Progenitor cell of endocrine pancreas (in vitro differentiated cells): Measurements from ENCODE around the gene ALDH8A1. TPM values are rescaled to one million over a fixed set of nuclear protein-coding genes. Genes with fewer than 3 reads are reported as not detected.

ENCODE experiments used
- DNase-seq: peaks from one replicate; pipeline ENCODE4 v3.0.0; 2021; ENCODE audit warnings: low spot score; ENCODE audit not compliant: unreplicated experiment
- H3K27ac Mint-ChIP-seq: 2 replicates; pipeline ENCODE4 v1.8.0; 2021; ENCODE audit warnings: mild to moderate bottlenecking, moderate library complexity, mixed read lengths
- H3K27me3 Mint-ChIP-seq: 2 replicates; pipeline ENCODE4 v1.8.0; 2021; ENCODE audit warnings: mixed read lengths
- H3K36me3 Mint-ChIP-seq: 2 replicates; pipeline ENCODE4 v1.8.0; 2022; ENCODE audit warnings: mixed read lengths; ENCODE audit not compliant: insufficient read depth
- H3K4me1 Mint-ChIP-seq: 2 replicates; pipeline ENCODE4 v1.8.0; 2021; ENCODE audit warnings: low read depth, mixed read lengths
- H3K4me3 Mint-ChIP-seq: 2 replicates; pipeline ENCODE4 v1.8.0; 2021; ENCODE audit warnings: low read depth, mild to moderate bottlenecking, moderate library complexity, mixed read lengths
- H3K9me3 Mint-ChIP-seq: 2 replicates; pipeline ENCODE4 v1.8.0; 2021; ENCODE audit warnings: low read depth, mixed read lengths
- CTCF ChIP-seq: fragments of 200-600 bp; sonication (generic); IDR thresholded peaks from one replicate; pipeline ENCODE4 v1.5.0; 2021; ENCODE audit warnings: antibody characterized with exemption, mild to moderate bottlenecking; ENCODE audit not compliant: unreplicated experiment
- total RNA-seq: library from RNA; stranded (reverse); gene quantifications from 2 replicates; pipeline ENCODE4 v1.2.1, GENCODE V29; 2021

Gene ALDH8A1
- total RNA-seq, 1 donor from 2014 or later: 1.5 TPM

- DNase-seq: no peak
- H3K4me3 Mint-ChIP-seq: no peak overlapping the region
- H3K9me3 Mint-ChIP-seq: peaks cover 7% of the 10 kb centered on the region
- peaks cover 35% of the 10 kb centered on the region for H3K36me3 Mint-ChIP-seq
- no peaks in the 10 kb centered on the region for H3K4me1 Mint-ChIP-seq
- no peaks in the 10 kb centered on the region for H3K27me3 Mint-ChIP-seq
- TF ChIP-seq CTCF: no peak
- no peak overlapping the region for H3K27ac Mint-ChIP-seq
These were observed 12.5 kb upstream of the ALDH8A1 start for GRCh38 chr6:134962421-134962820.

- Mint-ChIP-seq H3K27me3 (no peaks in the 10 kb centered on the region), H3K36me3 (peaks cover 35% of the 10 kb centered on the region), H3K9me3 (peaks cover 7% of the 10 kb centered on the region), H3K27ac (no peak overlapping the region), H3K4me1 (no peaks in the 10 kb centered on the region), H3K4me3 (no peak overlapping the region)
- no peak for TF ChIP-seq CTCF
- DNase-seq: no peak
These were observed 11.5 kb upstream of the ALDH8A1 start for GRCh38 chr6:134961366-134961765.

GRCh38 chr6:134959603-134960002 lies 9.7 kb upstream of the ALDH8A1 start:
- peaks cover 7% of the 10 kb centered on the region for H3K9me3 Mint-ChIP-seq
- no peaks in the 10 kb centered on the region for H3K4me1 Mint-ChIP-seq
- no peak for TF ChIP-seq CTCF
- H3K27me3 Mint-ChIP-seq: no peaks in the 10 kb centered on the region
- DNase-seq: no peak
- H3K27ac Mint-ChIP-seq: no peak overlapping the region
- H3K4me3 Mint-ChIP-seq: no peak overlapping the region
- peaks cover 30% of the 10 kb centered on the region for H3K36me3 Mint-ChIP-seq

GRCh38 chr6:134956676-134957075 lies 6.8 kb upstream of the ALDH8A1 start:
- Mint-ChIP-seq H3K27me3 (no peaks in the 10 kb centered on the region), H3K4me1 (no peaks in the 10 kb centered on the region), H3K36me3 (peaks cover 18% of the 10 kb centered on the region)

GRCh38 chr6:134956032-134956431 lies 6.1 kb upstream of the ALDH8A1 start:
- Mint-ChIP-seq H3K4me3 (no peak overlapping the region), H3K9me3 (peaks cover 7% of the 10 kb centered on the region), H3K27ac (no peak overlapping the region), H3K36me3 (peaks cover 14% of the 10 kb centered on the region), H3K27me3 (no peaks in the 10 kb centered on the region), H3K4me1 (no peaks in the 10 kb centered on the region)
- no peak for TF ChIP-seq CTCF
- DNase-seq: no peak

More at GRCh38 chr6:134956676-134957075, 6.8 kb upstream of the ALDH8A1 start:
- no peak for TF ChIP-seq CTCF
- H3K27ac Mint-ChIP-seq: no peak overlapping the region
- H3K9me3 Mint-ChIP-seq: peaks cover 7% of the 10 kb centered on the region
- H3K4me3 Mint-ChIP-seq: no peak overlapping the region
- DNase-seq: no peak
